Measurements from ENCODE around the gene ACACA.

ACACA gene

GRCh38 chr17:37429039-37429438, 22.4 kb upstream of the ACACA start:
- Histone ChIP-seq H3K4me3 (ENCODE audit: low read length) (no peak overlapping the region), H3K27ac (ENCODE audit: low read depth, low read length) (no peak overlapping the region), H3K4me2 (ENCODE audit: low read length) (no peak overlapping the region), H3K9me2 (replicated peaks; ENCODE audit: control insufficient read depth, low read length) (no peaks in the 10 kb centered on the region), H3K9me3 (ENCODE audit: control insufficient read depth, insufficient read depth, low read length) (no peaks in the 10 kb centered on the region), H3F3A (ENCODE audit: control insufficient read depth, insufficient read depth) (no peaks in the 10 kb centered on the region), H3K27me3 (ENCODE audit: control insufficient read depth, low read length) (no peaks in the 10 kb centered on the region), H3K4me1 (ENCODE audit: control insufficient read depth, low read length) (no peaks in the 10 kb centered on the region), H4K20me1 (ENCODE audit: control insufficient read depth, insufficient read depth, low read depth, low read length) (no peaks in the 10 kb centered on the region), H3K36me3 (ENCODE audit: control insufficient read depth, low read length) (peaks cover 78% of the 10 kb centered on the region), H3K79me2 (ENCODE audit: control insufficient read depth, low read length) (peaks cover 11% of the 10 kb centered on the region)
- TF ChIP-seq CTCF (IDR thresholded peaks at IDR 0.05; ENCODE audit: low read depth, low read length, poor library complexity, severe bottlenecking) (no peak), EZH2phosphoT487 (IDR thresholded peaks at IDR 0.05; ENCODE audit: borderline replicate concordance, low read length) (no peak)

GRCh38 chr17:37425268-37425667, 18.6 kb upstream of the ACACA start:
- TF ChIP-seq CTCF (IDR thresholded peaks at IDR 0.05; ENCODE audit: low read depth, low read length, poor library complexity, severe bottlenecking) (no peak), EZH2phosphoT487 (IDR thresholded peaks at IDR 0.05; ENCODE audit: borderline replicate concordance, low read length) (no peak)
- no peaks in the 10 kb centered on the region for H3K4me1 ChIP-seq (ENCODE audit: control insufficient read depth, low read length)
- H3K36me3 ChIP-seq (ENCODE audit: control insufficient read depth, low read length) = peaks cover 72% of the 10 kb centered on the region
- H3K9me2 ChIP-seq (replicated peaks; ENCODE audit: control insufficient read depth, low read length) = no peaks in the 10 kb centered on the region
- no peak overlapping the region for H3K4me2 ChIP-seq (ENCODE audit: low read length)
- peaks cover 7% of the 10 kb centered on the region for H3K79me2 ChIP-seq (ENCODE audit: control insufficient read depth, low read length)
- no peaks in the 10 kb centered on the region for H3K9me3 ChIP-seq (ENCODE audit: control insufficient read depth, insufficient read depth, low read length)
- H3K27me3 ChIP-seq (ENCODE audit: control insufficient read depth, low read length) = no peaks in the 10 kb centered on the region
- H3K4me3 ChIP-seq (ENCODE audit: low read length) = no peak overlapping the region
- no peaks in the 10 kb centered on the region for H3F3A ChIP-seq (ENCODE audit: control insufficient read depth, insufficient read depth)
- H4K20me1 ChIP-seq (ENCODE audit: control insufficient read depth, insufficient read depth, low read depth, low read length) = no peaks in the 10 kb centered on the region
- H3K27ac ChIP-seq (ENCODE audit: low read depth, low read length) = no peak overlapping the region

GRCh38 chr17:37422971-37423625, 16.5 kb upstream of the ACACA start:
- Histone ChIP-seq H4K20me1 (ENCODE audit: control insufficient read depth, insufficient read depth, low read depth, low read length) (no peaks in the 10 kb centered on the region), H3K36me3 (ENCODE audit: control insufficient read depth, low read length) (peaks cover 73% of the 10 kb centered on the region), H3K9me3 (ENCODE audit: control insufficient read depth, insufficient read depth, low read length) (no peaks in the 10 kb centered on the region), H3K27ac (ENCODE audit: low read depth, low read length) (no peak overlapping the region), H3K4me1 (ENCODE audit: control insufficient read depth, low read length) (no peaks in the 10 kb centered on the region), H3K4me2 (ENCODE audit: low read length) (no peak overlapping the region), H3F3A (ENCODE audit: control insufficient read depth, insufficient read depth) (no peaks in the 10 kb centered on the region), H3K4me3 (ENCODE audit: low read length) (no peak overlapping the region), H3K79me2 (ENCODE audit: control insufficient read depth, low read length) (peaks cover 9% of the 10 kb centered on the region), H3K27me3 (ENCODE audit: control insufficient read depth, low read length) (no peaks in the 10 kb centered on the region), H3K9me2 (replicated peaks; ENCODE audit: control insufficient read depth, low read length) (no peaks in the 10 kb centered on the region)
- no peak for TF ChIP-seq CTCF (IDR thresholded peaks at IDR 0.05; ENCODE audit: low read depth, low read length, poor library complexity, severe bottlenecking)
- TF ChIP-seq EZH2phosphoT487 (IDR thresholded peaks at IDR 0.05; ENCODE audit: borderline replicate concordance, low read length) = no peak

Measured in DOHH2 (cell line).